Right lobe of liver (tissue), 4 donors: ENCODE data around the gene ZNF764.

Experiments used
- CTCF ChIP-seq, 4 donors: fragments of 200-600 bp in 3 of 4; fragments of 450-650 bp in 1 of 4; IDR thresholded peaks; one replicate each; pipeline versions ENCODE4 v1.5.1 to v1.8.0; 2016 to 2022; ENCODE audit warnings: antibody characterized with exemption in 4 of 4, mild to moderate bottlenecking in 2 of 4
- POLR2A ChIP-seq: fragments of 450-650 bp; IDR thresholded peaks from one replicate; pipeline ENCODE4 v1.6.1; 2017; ENCODE audit warnings: antibody characterized with exemption, mild to moderate bottlenecking
- donor health status: DM: no; HTN: no; CAD: no.
- donor health status: DM: no; HTN: no; CAD: no.
- donor health status: DM: no; HTN: yes; CAD: no.

- TF ChIP-seq CTCF (IDR thresholded peaks at IDR 0.05) (no peak), POLR2A (no peak)
Measured at GRCh38 chr16:30510376-30510938, 47.7 kb downstream of the ZNF764 start.
